ENCODE results near the gene AMN1.
"Not testable (repeated sequence)": the region's sequence is repeated elsewhere in the genome, so short reads cannot be mapped to it uniquely, and the experiment has no call there.

- not testable (repeated sequence) for TF ChIP-seq POLR2A, CTCF (IDR thresholded peaks at IDR 0.05)
Measured at GRCh38 chr12:31758297-31758696, 29.5 kb upstream of the AMN1 start.

All from testis (tissue), 2 donors.